HG02981 (cell line): ENCODE data around the gene RPS6KA2.
"Not testable (repeated sequence)": the region's sequence is repeated elsewhere in the genome, so short reads cannot be mapped to it uniquely, and the experiment has no call there.

Experiments
- ATAC-seq: cut with Tn5 transposase; IDR thresholded peaks from one replicate; pipeline ENCODE4 v1.9.1; 2021; ENCODE audit warnings: mild to moderate bottlenecking, moderate library complexity; ENCODE audit not compliant: unreplicated experiment

RPS6KA2 gene

GRCh38 chr6:166595061-166595780 lies 31.8 kb downstream of the RPS6KA2 start:
- no peak for ATAC-seq

GRCh38 chr6:166592821-166593220 lies 34.2 kb downstream of the RPS6KA2 start:
- ATAC-seq, result no peak

- ATAC-seq, result no peak
These were observed 35.0 kb downstream of the RPS6KA2 start for GRCh38 chr6:166591961-166592520.

- ATAC-seq, result no peak
These were observed 36.0 kb downstream of the RPS6KA2 start for GRCh38 chr6:166591026-166591425.

GRCh38 chr6:166589786-166590574 lies 37.1 kb downstream of the RPS6KA2 start:
- no peak for ATAC-seq

GRCh38 chr6:166589337-166589731 lies 37.7 kb downstream of the RPS6KA2 start:
- peak; percentile 24 for ATAC-seq

GRCh38 chr6:166588691-166589336 lies 38.2 kb downstream of the RPS6KA2 start:
- no peak for ATAC-seq

- peak; percentile 84 for ATAC-seq
These were observed 39.2 kb downstream of the RPS6KA2 start for GRCh38 chr6:166587631-166588413.

GRCh38 chr6:166586424-166587156 lies 40.5 kb downstream of the RPS6KA2 start, which contains the start of gene RAMACL:
Gene RAMACL (minus strand): TSS chr6:166586678. CDS start chr6:166586477, 201 bp downstream.
- peak; percentile 67 for ATAC-seq

- no peak for ATAC-seq
These were observed 42.1 kb downstream of the RPS6KA2 start for GRCh38 chr6:166584853-166585429.

GRCh38 chr6:166584155-166584554 lies 42.9 kb downstream of the RPS6KA2 start:
- no peak for ATAC-seq

- ATAC-seq, result no peak
These were observed 43.7 kb downstream of the RPS6KA2 start for GRCh38 chr6:166583230-166583965.

GRCh38 chr6:166582258-166582657 lies 44.8 kb downstream of the RPS6KA2 start:
- ATAC-seq, result no peak

- ATAC-seq, result not testable (repeated sequence)
These were observed 45.2 kb downstream of the RPS6KA2 start for GRCh38 chr6:166581801-166582200.

GRCh38 chr6:166581091-166581511 lies 46.0 kb downstream of the RPS6KA2 start:
- no peak for ATAC-seq

GRCh38 chr6:166580076-166581050 lies 46.7 kb downstream of the RPS6KA2 start:
- no peak for ATAC-seq

- no peak for ATAC-seq
These were observed 47.7 kb downstream of the RPS6KA2 start for GRCh38 chr6:166579237-166579850.
